Prostate gland (tissue), 2 donors: Measurements from ENCODE around the gene TSHZ2.

Experiments used
- POLR2AphosphoS5 ChIP-seq: sonication (generic); formaldehyde crosslinking; IDR thresholded peaks from one replicate; pipeline ENCODE4 v1.6.1; 2017; ENCODE audit warnings: antibody characterized with exemption
- TF ChIP-seq, protein P1 (sequence below), 4 experiments: fragments of 200-600 bp in 2 of 4; fragments of 450-650 bp in 2 of 4; sonication (generic) in 2 of 4; IDR thresholded peaks; 1 replicate in 3 of 4; 2 replicates in 1 of 4; pipeline ENCODE4 v1.5.1; 2016 to 2019; ENCODE audit warnings: antibody characterized with exemption in 4 of 4, mild to moderate bottlenecking in 2 of 4, moderate library complexity in 2 of 4

GRCh38 chr20:52945862-52946522 is 26.2 kb upstream of the TSHZ2 start:
- TF ChIP-seq, protein P1, sequence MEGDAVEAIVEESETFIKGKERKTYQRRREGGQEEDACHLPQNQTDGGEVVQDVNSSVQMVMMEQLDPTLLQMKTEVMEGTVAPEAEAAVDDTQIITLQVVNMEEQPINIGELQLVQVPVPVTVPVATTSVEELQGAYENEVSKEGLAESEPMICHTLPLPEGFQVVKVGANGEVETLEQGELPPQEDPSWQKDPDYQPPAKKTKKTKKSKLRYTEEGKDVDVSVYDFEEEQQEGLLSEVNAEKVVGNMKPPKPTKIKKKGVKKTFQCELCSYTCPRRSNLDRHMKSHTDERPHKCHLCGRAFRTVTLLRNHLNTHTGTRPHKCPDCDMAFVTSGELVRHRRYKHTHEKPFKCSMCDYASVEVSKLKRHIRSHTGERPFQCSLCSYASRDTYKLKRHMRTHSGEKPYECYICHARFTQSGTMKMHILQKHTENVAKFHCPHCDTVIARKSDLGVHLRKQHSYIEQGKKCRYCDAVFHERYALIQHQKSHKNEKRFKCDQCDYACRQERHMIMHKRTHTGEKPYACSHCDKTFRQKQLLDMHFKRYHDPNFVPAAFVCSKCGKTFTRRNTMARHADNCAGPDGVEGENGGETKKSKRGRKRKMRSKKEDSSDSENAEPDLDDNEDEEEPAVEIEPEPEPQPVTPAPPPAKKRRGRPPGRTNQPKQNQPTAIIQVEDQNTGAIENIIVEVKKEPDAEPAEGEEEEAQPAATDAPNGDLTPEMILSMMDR (IDR thresholded peaks at IDR 0.05) = no peak
- peak; percentile 59 for TF ChIP-seq POLR2AphosphoS5
